ENCODE results near the gene SAMD4B.

GRCh38 chr19:39319098-39319891 lies 22.9 kb upstream of the SAMD4B start:
- TF ChIP-seq CHCHD3 (CRISPR knock-in tag; IDR thresholded peaks at IDR 0.05), result no peak
- TF ChIP-seq BHLHE40 (IDR thresholded peaks at IDR 0.05; ENCODE audit: low read length), result no peak
- TF ChIP-seq NR2F6 (CRISPR knock-in tag; IDR thresholded peaks at IDR 0.05), result no peak
- no peak for TF ChIP-seq POLR2A (conservative IDR thresholded peaks at IDR 0.05)
- no peak for TF ChIP-seq ETV5 (CRISPR knock-in tag; IDR thresholded peaks at IDR 0.05; ENCODE audit: low read depth)
- TF ChIP-seq ARHGAP35 (IDR thresholded peaks at IDR 0.05; ENCODE audit: partially characterized antibody), result no peak

Data from K562 (cell line).